Endodermal cell (in vitro differentiated cells): ENCODE results near the gene MOV10L1. TPM values are rescaled to one million over a fixed set of nuclear protein-coding genes. Genes with fewer than 3 reads are reported as not detected.

Source experiments
- DNase-seq: peaks from one replicate; pipeline ENCODE4 v3.0.0-alpha.2; 2017
- H3K27ac ChIP-seq: 2 replicates; pipeline ENCODE4 v1.5.1; 2013; ENCODE audit warnings: mild to moderate bottlenecking, low read depth, low read length, moderate library complexity
- H3K27me3 ChIP-seq: 2 replicates; pipeline ENCODE4 v1.6.1; 2013; ENCODE audit warnings: mild to moderate bottlenecking, low read length, moderate library complexity; ENCODE audit not compliant: insufficient read depth, control insufficient read depth, poor library complexity, severe bottlenecking
- H3K36me3 ChIP-seq: 2 replicates; pipeline ENCODE4 v1.7.0; 2013; ENCODE audit warnings: mild to moderate bottlenecking, low read length, moderate library complexity; ENCODE audit not compliant: control insufficient read depth, insufficient read depth
- H3K4me1 ChIP-seq: one replicate; pipeline ENCODE4 v1.7.0; 2013; ENCODE audit warnings: low read length; ENCODE audit not compliant: control insufficient read depth, insufficient read depth
- H3K4me3 ChIP-seq: 2 replicates; pipeline ENCODE4 v1.5.1; 2013; ENCODE audit warnings: mild to moderate bottlenecking, low read length, moderate library complexity
- H3K9ac ChIP-seq: 2 replicates; pipeline ENCODE4 v1.6.1; 2013; ENCODE audit warnings: mild to moderate bottlenecking, low read length, moderate library complexity; ENCODE audit not compliant: poor library complexity, severe bottlenecking; ENCODE audit errors: extremely low read depth
- H3K9me3 ChIP-seq: 2 replicates; pipeline ENCODE4 v1.6.1; 2013; ENCODE audit warnings: mild to moderate bottlenecking, low read length, moderate library complexity; ENCODE audit not compliant: control insufficient read depth
- H3K27ac Mint-ChIP-seq: 2 replicates; pipeline ENCODE4 v1.8.0; 2020; ENCODE audit warnings: mixed read lengths
- H3K27me3 Mint-ChIP-seq: 2 replicates; pipeline ENCODE4 v1.8.0; 2021; ENCODE audit warnings: mild to moderate bottlenecking, mixed read lengths; ENCODE audit not compliant: insufficient read depth
- H3K36me3 Mint-ChIP-seq: 2 replicates; pipeline ENCODE4 v1.8.0; 2020; ENCODE audit warnings: low read depth, mixed read lengths
- H3K4me1 Mint-ChIP-seq: 2 replicates; pipeline ENCODE4 v1.8.0; 2020; ENCODE audit warnings: mixed read lengths
- H3K4me3 Mint-ChIP-seq: 2 replicates; pipeline ENCODE4 v1.8.0; 2020; ENCODE audit warnings: mild to moderate bottlenecking, moderate library complexity, mixed read lengths
- H3K9me3 Mint-ChIP-seq: 2 replicates; pipeline ENCODE4 v1.8.0; 2020; ENCODE audit warnings: mild to moderate bottlenecking, mixed read lengths
- CTCF ChIP-seq: fragments of 200-600 bp; sonication (generic); conservative IDR thresholded peaks from 2 replicates; pipeline ENCODE4 v1.5.0; 2021; ENCODE audit warnings: antibody characterized with exemption, mild to moderate bottlenecking
- WGBS, 2 experiments: methylation state at CpG; one replicate each; pipeline versions ENCODE4 v1.1.5 to v1.1.7; 2013; ENCODE audit warnings: missing lambda C conversion rate in 2 of 2, mixed read lengths in 1 of 2; ENCODE audit not compliant: insufficient coverage in 1 of 2, insufficient read length in 1 of 2; 5-methylcytosine and 5-hydroxymethylcytosine counted together
- total RNA-seq, 2 donors: library from RNA; stranded (reverse); fragmentation: NEBNext Ultra II Directional in 1 of 2; extraction: Animal tissue kit (Norgen Biotek cat#: 25700) in 1 of 2; gene quantifications; 2 replicates in 1 of 2; 3 replicates in 1 of 2; pipeline ENCODE4 v1.2.1, GENCODE V29; 2021

Gene MOV10L1
- total RNA-seq, 2 donors from 2014 or later, result 0.31 TPM; not detected in 1

- no peaks in the 10 kb centered on the region for H3K36me3 ChIP-seq
- TF ChIP-seq CTCF, result no peak
- 89 to 100% methylated on average over 2 to 4 of the region's 8 CpGs for WGBS, 2 experiments
- H3K9me3 Mint-ChIP-seq, result no peaks in the 10 kb centered on the region
- no peak overlapping the region for H3K27ac Mint-ChIP-seq
- no peaks in the 10 kb centered on the region for H3K27me3 ChIP-seq
- no peaks in the 10 kb centered on the region for H3K9me3 ChIP-seq
- H3K4me3 Mint-ChIP-seq, result no peak overlapping the region
- H3K4me1 Mint-ChIP-seq, result no peaks in the 10 kb centered on the region
- H3K4me1 ChIP-seq, result no peaks in the 10 kb centered on the region
- H3K27me3 Mint-ChIP-seq, result no peaks in the 10 kb centered on the region
- H3K36me3 Mint-ChIP-seq, result no peaks in the 10 kb centered on the region
- no peak overlapping the region for H3K9ac ChIP-seq
- no peak overlapping the region for H3K4me3 ChIP-seq
- H3K27ac ChIP-seq, result no peak overlapping the region
- DNase-seq, result no peak
Measured at GRCh38 chr22:50067244-50067643, 22.6 kb upstream of the MOV10L1 start.

- DNase-seq, result no peak
- Mint-ChIP-seq H3K4me3 (no peak overlapping the region), H3K4me1 (no peaks in the 10 kb centered on the region), H3K9me3 (no peaks in the 10 kb centered on the region), H3K27ac (no peak overlapping the region), H3K36me3 (no peaks in the 10 kb centered on the region), H3K27me3 (no peaks in the 10 kb centered on the region)
- Histone ChIP-seq H3K9me3 (no peaks in the 10 kb centered on the region), H3K9ac (no peak overlapping the region), H3K4me1 (no peaks in the 10 kb centered on the region), H3K36me3 (no peaks in the 10 kb centered on the region), H3K4me3 (no peak overlapping the region), H3K27me3 (no peaks in the 10 kb centered on the region), H3K27ac (no peak overlapping the region)
- WGBS, 2 experiments, result 83 to 86% methylated on average over 7 to 11 of the region's 11 CpGs
- TF ChIP-seq CTCF, result no peak
Measured at GRCh38 chr22:50068096-50068495, 21.7 kb upstream of the MOV10L1 start.

DNA sequence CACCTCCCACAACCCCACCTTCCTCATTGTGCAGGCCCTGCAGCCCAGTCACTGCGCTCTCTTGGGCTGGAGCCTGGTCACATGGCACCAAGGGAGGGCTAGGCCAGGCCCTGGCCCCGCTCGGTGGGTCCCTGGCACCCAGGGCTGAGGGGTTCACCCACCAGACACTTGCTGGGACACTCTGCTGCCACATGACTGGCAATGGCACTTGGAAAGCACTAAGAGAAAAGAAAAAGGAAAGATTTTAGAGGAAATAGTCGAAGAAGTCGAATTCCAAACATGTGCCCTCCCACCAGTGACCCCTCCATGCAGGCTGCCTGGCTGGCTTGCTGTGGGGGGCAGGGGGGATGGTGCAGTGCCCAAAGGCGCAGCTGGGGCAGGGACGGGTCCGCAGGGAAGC is 19.4 kb upstream of the MOV10L1 start:
- H3K4me3 ChIP-seq, result no peak overlapping the region
- no peak overlapping the region for H3K9ac ChIP-seq
- H3K4me1 Mint-ChIP-seq, result no peaks in the 10 kb centered on the region
- no peaks in the 10 kb centered on the region for H3K36me3 Mint-ChIP-seq
- H3K27me3 ChIP-seq, result no peaks in the 10 kb centered on the region
- H3K27ac Mint-ChIP-seq, result no peak overlapping the region
- peaks cover 2% of the 10 kb centered on the region for H3K9me3 Mint-ChIP-seq
- H3K36me3 ChIP-seq, result no peaks in the 10 kb centered on the region
- H3K9me3 ChIP-seq, result no peaks in the 10 kb centered on the region
- DNase-seq, result no peak
- TF ChIP-seq CTCF, result no peak
- no peaks in the 10 kb centered on the region for H3K27me3 Mint-ChIP-seq
- WGBS, 2 experiments, result 93% methylated on average over 6 to 8 of the region's 8 CpGs
- no peak overlapping the region for H3K4me3 Mint-ChIP-seq
- H3K27ac ChIP-seq, result no peak overlapping the region
- peaks cover 5% of the 10 kb centered on the region for H3K4me1 ChIP-seq
